Epidermal melanocyte (primary cell): Measurements from ENCODE around the gene SELENOF.
"Not testable (repeated sequence)": the region's sequence is repeated elsewhere in the genome, so short reads cannot be mapped to it uniquely, and the experiment has no call there.

Experiments
- DNase-seq: peaks from one replicate; pipeline ENCODE4 v3.0.0; 2011; ENCODE audit warnings: low spot score; ENCODE audit not compliant: insufficient read length

SELENOF gene

DNA sequence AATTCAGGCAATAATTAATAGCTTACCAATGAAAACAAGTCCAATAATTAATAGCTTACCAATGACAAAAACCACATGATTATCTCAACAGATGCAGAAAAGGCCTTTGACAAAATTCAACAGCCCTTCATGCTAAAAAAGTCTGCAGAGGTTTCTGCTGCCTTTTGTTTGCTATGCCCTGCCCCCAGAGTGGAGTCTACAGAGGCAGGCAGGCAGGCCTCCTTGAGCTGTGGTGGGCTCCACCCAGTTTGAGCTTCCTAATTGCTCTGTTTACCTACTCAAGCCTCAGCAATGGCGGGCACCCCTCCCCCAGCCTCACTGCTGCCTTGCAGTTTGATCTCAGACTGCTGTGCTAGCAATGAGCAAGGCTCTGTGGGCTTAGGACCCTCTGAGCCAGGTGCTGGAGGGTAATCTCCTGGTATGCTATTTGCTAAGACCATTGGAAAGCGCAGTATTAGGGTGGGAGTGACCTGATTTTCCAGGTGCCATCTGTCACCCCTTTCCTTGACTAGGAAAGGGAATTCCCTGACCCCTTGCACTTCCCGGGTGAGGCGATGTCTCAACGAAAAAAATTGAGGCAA is 96.6 kb downstream of the SELENOF start:
- not testable (repeated sequence) for DNase-seq

DNA sequence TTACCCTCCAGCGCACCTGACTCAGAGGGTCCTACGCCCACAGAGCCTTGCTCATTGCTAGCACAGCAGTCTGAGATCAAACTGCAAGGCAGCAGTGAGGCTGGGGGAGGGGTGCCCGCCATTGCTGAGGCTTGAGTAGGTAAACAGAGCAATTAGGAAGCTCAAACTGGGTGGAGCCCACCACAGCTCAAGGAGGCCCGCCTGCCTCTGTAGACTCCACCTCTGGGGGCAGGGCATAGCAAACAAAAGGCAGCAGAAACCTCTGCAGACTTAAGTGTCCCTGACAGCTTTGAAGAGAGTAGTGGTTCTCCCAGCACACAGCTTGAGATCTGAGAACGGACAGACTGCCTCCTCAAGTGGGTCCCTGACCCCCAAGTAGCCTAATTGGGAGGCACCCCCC is 99.8 kb downstream of the SELENOF start:
- not testable (repeated sequence) for DNase-seq
